ENCODE results near the gene RNF180.

RNF180 gene

GRCh38 chr5:64165500-64166200 lies at the start of gene RNF180:
TSS of gene RNF180 (plus strand) at chr5:64165843. CDS start at chr5:64200808, 34,965 bp downstream.
- DNase-seq (ENCODE audit: low read depth in 2 of 2, low spot score in 1 of 2), result no peak

DNA sequence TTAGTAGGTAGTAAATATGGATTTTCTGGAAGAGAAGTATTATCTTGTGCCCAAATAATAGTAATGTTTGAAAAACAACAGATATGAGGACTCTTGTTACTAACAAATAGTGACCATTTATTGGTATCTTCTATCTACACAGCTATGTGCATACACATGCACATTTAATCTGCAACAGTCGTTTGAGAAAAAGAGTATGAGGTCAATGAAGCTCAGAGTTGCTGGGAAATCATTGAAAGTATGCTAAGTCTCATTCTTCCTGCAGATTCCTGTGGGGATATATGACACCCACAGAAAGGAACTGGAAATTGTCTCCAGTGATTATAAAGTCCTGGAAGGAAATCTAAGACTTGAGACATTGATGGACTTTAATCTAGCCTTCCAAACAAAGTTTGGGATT lies 40.1 kb upstream of the RNF180 start:
- DNase-seq (ENCODE audit: low read depth in 2 of 2, low spot score in 1 of 2), result no peak

- no peak for DNase-seq (ENCODE audit: low read depth in 2 of 2, low spot score in 1 of 2)
Measured at GRCh38 chr5:64126202-64126741, 39.4 kb upstream of the RNF180 start.

DNA sequence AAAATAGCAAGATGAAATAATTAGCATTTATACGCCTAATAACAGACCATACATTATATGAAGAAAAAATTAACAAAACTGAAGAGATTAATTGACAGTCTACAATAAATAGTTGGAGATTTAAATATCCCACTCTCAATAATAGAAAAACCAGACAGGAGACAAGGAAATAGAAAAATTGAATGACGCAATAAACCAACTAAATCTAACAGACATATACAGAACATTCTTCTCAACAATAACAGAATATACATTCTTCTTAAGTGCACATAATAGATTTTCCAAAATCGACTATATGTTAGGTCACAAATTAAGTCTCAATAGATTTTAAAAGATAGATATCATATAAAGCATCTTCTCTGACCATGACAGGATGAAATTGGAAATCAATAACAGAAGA lies 25.6 kb upstream of the RNF180 start:
- no peak for DNase-seq (ENCODE audit: low read depth in 2 of 2, low spot score in 1 of 2)

- DNase-seq (ENCODE audit: low read depth in 2 of 2, low spot score in 1 of 2), result no peak
Measured at GRCh38 chr5:64144425-64145215, 21.0 kb upstream of the RNF180 start.

DNA sequence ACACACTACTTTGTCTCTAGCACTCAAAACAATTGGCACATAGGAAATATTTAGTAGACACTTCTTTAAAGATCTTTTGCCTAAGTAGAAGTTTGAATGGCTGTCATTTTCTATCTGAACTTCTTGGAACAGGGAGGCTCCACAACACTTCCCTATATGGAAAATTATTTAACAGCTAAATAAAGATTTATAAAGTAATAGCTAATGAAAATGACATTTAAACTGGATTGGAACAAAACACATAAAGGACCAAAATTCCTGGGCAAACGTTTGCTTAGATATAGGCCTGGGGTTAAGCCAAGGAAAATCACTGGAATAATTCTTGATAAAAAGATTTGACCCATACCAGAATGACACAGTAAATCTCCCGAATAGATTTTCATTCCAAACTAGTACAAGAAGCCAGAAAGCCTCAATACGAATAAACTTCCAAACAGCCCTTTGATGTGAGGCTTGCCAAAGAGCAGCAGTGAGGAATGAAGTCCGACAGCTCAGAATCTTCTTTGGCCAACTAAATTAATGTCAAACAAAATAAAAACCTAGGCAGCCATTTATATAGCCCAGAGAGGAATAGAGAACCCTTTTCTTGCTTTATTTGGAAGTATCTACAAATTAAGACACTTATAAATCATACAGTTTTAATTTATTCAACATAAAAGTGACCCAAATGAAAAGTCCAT lies 20.3 kb upstream of the RNF180 start:
- DNase-seq (ENCODE audit: low read depth in 2 of 2, low spot score in 1 of 2), result no peak

DNA sequence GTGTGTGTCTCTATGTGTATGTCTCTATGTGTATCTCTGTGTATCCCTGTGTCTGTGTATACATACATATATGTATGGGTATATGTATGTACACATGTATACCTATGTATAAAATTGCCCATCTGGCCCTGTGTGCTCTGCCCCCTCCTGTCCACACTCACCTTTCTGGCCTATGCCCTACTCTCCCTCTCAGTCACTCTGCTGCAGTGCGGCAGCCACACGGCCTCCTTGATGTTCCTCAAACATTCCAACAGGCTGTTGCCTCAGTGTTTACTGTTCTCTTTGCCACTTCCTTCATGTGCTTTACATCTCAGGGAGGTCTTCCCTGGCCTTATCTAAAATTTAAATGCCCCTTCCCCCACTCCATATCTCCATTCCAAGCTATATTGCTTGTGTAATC lies 18.3 kb upstream of the RNF180 start:
- DNase-seq (ENCODE audit: low read depth in 2 of 2, low spot score in 1 of 2), result no peak

GRCh38 chr5:64147849-64148441 lies 17.7 kb upstream of the RNF180 start:
- DNase-seq (ENCODE audit: low read depth in 2 of 2, low spot score in 1 of 2), result no peak

DNA sequence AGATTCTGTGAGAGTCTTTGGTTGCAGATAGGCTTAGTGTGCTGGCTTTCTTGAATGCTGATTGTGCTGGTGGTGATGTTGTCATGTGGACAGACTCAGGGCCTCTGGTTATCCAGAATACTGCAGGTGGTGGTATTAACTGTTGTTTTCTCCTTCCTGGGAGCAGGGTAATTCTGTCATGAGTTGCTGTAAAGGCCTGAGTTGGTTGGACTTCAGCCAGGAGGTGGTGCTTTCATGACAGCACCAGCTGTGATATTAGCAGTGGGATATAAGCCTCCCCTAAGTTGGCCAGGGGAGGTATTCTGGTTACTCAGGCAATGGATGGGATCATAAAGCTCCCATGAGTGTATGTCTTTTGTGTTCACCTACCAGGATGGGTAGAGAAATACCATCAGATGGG lies 16.4 kb upstream of the RNF180 start:
- DNase-seq (ENCODE audit: low read depth in 2 of 2, low spot score in 1 of 2), result no peak

DNA sequence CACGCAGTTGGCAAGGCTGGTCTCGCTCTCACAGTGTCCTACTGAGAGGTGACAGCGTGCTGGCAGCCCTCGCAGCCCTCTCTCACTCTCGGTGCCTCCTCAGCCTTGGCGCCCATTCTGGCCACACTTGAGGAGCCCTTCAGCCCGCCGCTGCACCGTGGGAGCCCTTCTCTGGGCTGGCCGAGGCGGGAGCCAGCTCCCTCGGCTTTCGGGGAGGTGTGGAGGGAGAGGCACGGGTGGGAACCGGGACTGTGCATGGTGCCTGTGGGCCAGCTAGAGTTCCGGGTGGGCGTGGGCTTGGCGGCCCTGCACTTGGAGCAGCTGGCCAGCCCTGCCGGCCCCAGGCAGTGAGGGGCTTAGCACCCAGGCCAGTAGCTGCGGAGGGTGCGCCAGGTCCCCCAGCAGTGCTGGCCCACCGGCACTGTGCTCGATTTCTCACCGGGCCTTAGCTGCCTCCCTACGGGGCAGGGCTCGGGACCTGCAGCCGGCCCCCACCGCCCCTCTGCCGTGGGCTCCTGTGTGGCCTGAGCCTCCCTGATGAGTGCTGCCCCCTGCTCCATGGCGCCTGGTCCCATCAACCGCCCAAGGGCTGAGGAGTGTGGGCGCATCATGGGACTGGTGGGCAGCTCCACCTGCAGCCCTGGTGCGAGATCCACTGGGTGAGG lies 15.7 kb upstream of the RNF180 start:
- no peak for DNase-seq (ENCODE audit: low read depth in 2 of 2, low spot score in 1 of 2)

GRCh38 chr5:64156261-64156660 lies 9.4 kb upstream of the RNF180 start:
- no peak for DNase-seq (ENCODE audit: low read depth in 2 of 2, low spot score in 1 of 2)

DNA sequence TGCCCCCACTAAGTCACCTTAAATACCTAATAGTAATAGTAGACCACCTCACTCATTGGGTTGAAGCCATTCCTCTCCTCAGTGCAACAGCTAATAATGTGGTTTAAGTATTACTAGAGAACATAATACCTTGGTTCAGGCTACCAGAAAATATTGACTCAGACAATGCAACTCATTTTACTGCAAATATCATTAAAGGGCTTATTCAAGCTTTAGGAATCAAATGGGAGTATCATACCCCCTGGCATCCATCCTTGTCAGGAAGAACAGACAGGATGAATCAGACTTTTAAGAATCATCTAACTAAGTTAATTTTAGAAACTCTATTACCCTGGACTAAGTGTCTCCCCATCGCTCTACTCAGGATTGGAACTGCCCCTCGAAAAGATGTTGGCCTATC lies 6.8 kb upstream of the RNF180 start:
- no peak for DNase-seq (ENCODE audit: low read depth in 2 of 2, low spot score in 1 of 2)

DNA sequence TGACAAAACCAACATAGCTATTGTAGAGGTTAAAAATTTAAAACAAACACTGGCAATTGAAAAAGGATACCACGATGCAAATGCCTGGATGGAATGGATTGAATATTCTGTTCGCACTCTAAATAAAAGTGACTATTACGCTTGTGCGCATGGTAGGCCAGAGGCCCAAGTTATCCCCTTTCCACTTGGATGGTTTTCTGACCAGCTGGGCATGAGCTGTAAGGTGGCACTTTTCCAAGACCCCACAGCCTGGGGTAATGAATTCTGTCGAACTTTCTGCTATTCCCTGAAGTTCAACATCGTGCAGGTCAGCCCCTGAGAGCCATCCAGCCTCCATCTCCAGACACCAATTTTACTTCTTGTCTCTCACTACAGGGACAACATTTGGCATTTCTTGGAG lies 5.4 kb upstream of the RNF180 start:
- DNase-seq (ENCODE audit: low read depth in 2 of 2, low spot score in 1 of 2), result no peak

GRCh38 chr5:64161420-64161819 lies 4.2 kb upstream of the RNF180 start:
- no peak for DNase-seq (ENCODE audit: low read depth in 2 of 2, low spot score in 1 of 2)

DNA sequence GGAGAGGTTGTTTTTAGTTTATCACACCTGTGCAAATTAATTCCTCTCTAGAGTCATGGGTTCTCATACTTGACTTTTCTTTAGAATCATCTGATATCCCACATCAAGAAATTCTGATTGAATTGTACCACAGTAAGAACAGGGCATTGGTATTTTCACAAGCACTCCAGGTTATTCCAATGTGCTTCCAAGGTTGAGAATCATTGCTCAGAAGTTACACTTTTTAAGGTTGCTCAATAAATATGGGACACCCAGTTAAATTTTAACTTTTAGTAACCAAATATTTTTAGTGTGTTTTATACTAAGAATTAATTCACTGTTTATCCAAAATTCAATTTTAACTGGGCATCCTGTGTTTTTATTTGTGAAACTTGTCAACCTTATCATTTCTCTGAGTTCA lies 2.5 kb upstream of the RNF180 start:
- no peak for DNase-seq (ENCODE audit: low read depth in 2 of 2, low spot score in 1 of 2)

DNA sequence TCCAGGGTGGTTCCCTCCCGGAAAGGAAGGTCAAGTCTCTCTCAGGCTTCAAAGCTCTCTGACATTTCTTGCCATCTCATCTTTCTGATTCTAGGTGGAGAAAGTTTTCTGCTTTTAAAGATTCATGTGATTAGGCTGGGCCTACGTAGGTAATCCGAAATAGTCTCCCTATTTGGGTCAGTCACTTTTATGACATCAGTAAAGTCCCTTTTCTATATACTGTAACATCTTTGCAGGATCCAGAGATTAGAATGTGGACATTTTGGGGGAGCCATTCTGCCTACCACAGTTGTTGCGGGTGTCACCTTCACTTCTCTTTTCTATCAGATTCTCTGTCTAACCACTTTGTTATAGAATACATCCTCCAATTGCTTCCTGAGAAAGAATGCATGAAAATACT lies 1.9 kb upstream of the RNF180 start:
- DNase-seq (ENCODE audit: low read depth in 2 of 2, low spot score in 1 of 2), result no peak

DNA sequence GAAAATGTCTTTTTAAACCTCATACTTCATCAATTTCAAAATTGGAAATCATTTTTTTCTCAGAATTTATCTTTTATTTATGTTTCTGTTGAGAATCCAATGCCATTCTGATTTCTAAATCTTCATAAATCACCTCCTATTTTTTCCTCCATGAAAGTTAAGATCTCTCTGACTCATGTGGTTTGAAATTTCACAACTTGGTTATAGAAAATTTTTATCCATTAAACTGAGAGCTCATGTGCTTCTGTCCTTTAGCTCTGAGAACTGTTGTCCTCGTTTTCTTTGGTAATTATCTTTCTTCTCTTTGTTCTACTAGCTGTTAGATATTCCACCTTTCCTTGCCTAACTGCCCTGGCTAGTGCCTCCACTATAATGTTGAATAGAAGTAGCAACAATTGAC lies 1.5 kb upstream of the RNF180 start:
- no peak for DNase-seq (ENCODE audit: low read depth in 2 of 2, low spot score in 1 of 2)

- no peak for DNase-seq (ENCODE audit: low read depth in 2 of 2, low spot score in 1 of 2)
Measured at GRCh38 chr5:64165160-64165499, 513 bp upstream of the RNF180 start.

DNA sequence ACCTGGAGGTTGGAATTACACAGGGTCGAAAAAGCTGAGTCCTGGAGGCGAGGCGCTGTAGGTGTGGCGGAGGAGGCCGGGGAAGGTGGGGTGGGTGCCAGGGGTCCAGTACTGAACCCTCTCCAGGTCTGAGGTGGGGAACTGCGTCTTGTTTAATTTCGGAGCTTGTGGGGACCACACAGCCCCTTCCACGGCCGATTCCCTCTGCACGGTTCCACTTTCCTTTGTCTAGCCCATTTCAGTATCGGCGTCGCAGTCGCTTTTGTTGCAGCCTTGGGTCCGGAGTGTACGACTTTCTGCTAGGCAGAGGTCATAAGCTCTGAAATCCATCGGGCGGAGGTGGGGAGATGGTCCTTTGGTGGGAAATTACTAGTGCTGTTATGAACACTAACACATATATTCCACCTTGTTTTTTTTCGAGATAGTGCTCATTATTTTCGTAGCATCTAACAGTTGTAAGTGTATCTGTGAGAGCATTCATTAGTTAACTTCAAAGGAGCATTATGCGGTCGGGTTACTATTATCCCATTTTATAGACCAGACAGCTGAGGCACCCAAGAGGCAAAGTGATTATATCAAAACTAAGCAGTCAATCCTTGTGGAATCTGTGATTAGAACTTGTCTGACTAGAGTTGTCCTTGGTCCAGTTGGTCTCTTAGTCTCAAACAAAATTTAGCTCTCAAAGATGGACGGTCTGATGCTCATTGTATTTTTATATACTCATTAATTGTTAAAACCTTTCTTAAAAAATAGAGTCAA lies 737 bp downstream of the RNF180 start:
- DNase-seq (ENCODE audit: low read depth in 2 of 2, low spot score in 1 of 2), result no peak

GRCh38 chr5:64176301-64176700 lies 10.7 kb downstream of the RNF180 start:
- no peak for DNase-seq (ENCODE audit: low read depth in 2 of 2, low spot score in 1 of 2)

All from stimulated activated CD8-positive, alpha-beta memory T cell treated with anti-CD3 and anti-CD28 coated beads, Interleukin-4, amount 100 ng/mL, for 4 hours (primary cell).